PC-3 (cell line): Measurements from ENCODE around the gene MGLL. TPM values are rescaled to one million over a fixed set of nuclear protein-coding genes. Genes with fewer than 3 reads are reported as not detected.

ENCODE experiments used
- ATAC-seq: fragments of 200-7000 bp; cut with Tn5 transposase; 2 replicates; pipeline ENCODE4 v1.9.1; 2020; ENCODE audit warnings: mild to moderate bottlenecking, moderate library complexity
- BruUV-seq: library from RNA; stranded (reverse); fragments of 400-500 nt; replicated peaks from 2 replicates; lab custom pipeline; 2021; lab: Mats Ljungman, UMichigan
- CTCF ChIA-PET: fragments of 300-600 bp; sonication (Branson Sonifier 250); formaldehyde crosslinking; loops from one replicate; lab custom pipeline; 2022; ENCODE audit warnings: antibody characterized with exemption; lab: Charles Lee
- POLR2A ChIA-PET: fragments of 300-600 bp; sonication (Branson Sonifier 250); formaldehyde crosslinking; loops from one replicate; lab custom pipeline; 2022; ENCODE audit warnings: antibody characterized with exemption; ENCODE audit not compliant: unreplicated experiment; lab: Charles Lee
- DNase-seq: peaks from one replicate; pipeline ENCODE4 v3.0.0-alpha.2; 2015
- H2AFZ ChIP-seq: fragments of 300-600 bp; sonication (generic); 2 replicates; pipeline ENCODE4 v1.6.0; 2016; ENCODE audit warnings: antibody characterized with exemption, low read length
- H3F3A ChIP-seq: fragments of 300-600 bp; sonication (generic); one replicate; pipeline ENCODE4 v1.6.0; 2017; ENCODE audit warnings: antibody characterized with exemption, low read length, control low read depth, mild to moderate bottlenecking; ENCODE audit not compliant: unreplicated experiment
- H3K27ac ChIP-seq: fragments of 300-600 bp; sonication (generic); 2 replicates; pipeline ENCODE4 v1.5.1; 2016; ENCODE audit warnings: mild to moderate bottlenecking, low read length
- H3K27me3 ChIP-seq: fragments of 300-600 bp; sonication (generic); 2 replicates; pipeline ENCODE4 v1.6.1; 2016; ENCODE audit warnings: low read length, mixed read lengths
- H3K36me3 ChIP-seq: fragments of 300-600 bp; sonication (generic); 2 replicates; pipeline ENCODE4 v1.6.1; 2016; ENCODE audit warnings: low read depth, mixed run types, low read length, mixed read lengths
- H3K4me1 ChIP-seq: fragments of 300-600 bp; sonication (generic); 2 replicates; pipeline ENCODE4 v1.5.1; 2016; ENCODE audit warnings: low read length; ENCODE audit not compliant: insufficient read depth
- H3K4me2 ChIP-seq: fragments of 300-600 bp; sonication (generic); 2 replicates; pipeline ENCODE4 v1.6.0; 2016; ENCODE audit warnings: low read length
- H3K4me3 ChIP-seq: fragments of 300-600 bp; sonication (generic); 2 replicates; pipeline ENCODE4 v1.5.1; 2016; ENCODE audit warnings: mild to moderate bottlenecking, low read length, mixed read lengths
- H3K79me2 ChIP-seq: fragments of 300-600 bp; sonication (generic); 2 replicates; pipeline ENCODE4 v1.6.1; 2017; ENCODE audit warnings: low read length, mixed read lengths
- H3K9ac ChIP-seq: fragments of 300-600 bp; sonication (generic); 2 replicates; pipeline ENCODE4 v1.6.0; 2016; ENCODE audit warnings: mild to moderate bottlenecking, low read length
- H3K9me2 ChIP-seq: fragments of 300-600 bp; sonication (generic); replicated peaks from 2 replicates; pipeline ENCODE4 v1.6.1; 2016; ENCODE audit warnings: mixed run types, low read length, mixed read lengths
- H3K9me3 ChIP-seq: fragments of 300-600 bp; sonication (generic); 2 replicates; pipeline ENCODE4 v1.6.1; 2016; ENCODE audit warnings: low read length, mixed read lengths
- H4K20me1 ChIP-seq: fragments of 300-600 bp; sonication (generic); 2 replicates; pipeline ENCODE4 v1.6.1; 2016; ENCODE audit warnings: low read length, mixed read lengths
- EZH2 ChIP-seq: fragments of 300-600 bp; sonication (generic); IDR thresholded peaks from one replicate; pipeline ENCODE4 v1.6.1; 2017; ENCODE audit warnings: antibody characterized with exemption, mild to moderate bottlenecking, low read length; ENCODE audit not compliant: unreplicated experiment
- EZH2phosphoT487 ChIP-seq: fragments of 300-600 bp; sonication (generic); IDR thresholded peaks from 2 replicates; pipeline ENCODE4 v1.6.1; 2018; ENCODE audit warnings: mild to moderate bottlenecking, antibody characterized with exemption, low read length, borderline replicate concordance
- intact Hi-C: fragments of 100-400 bp; cut with micrococcal nuclease; formaldehyde crosslinking; loops from 2 replicates; pipeline ENCODE4 v1.9.0; 2023
- total RNA-seq: library from RNA; depleted of rRNA; stranded (reverse); fragments of >200 nt; gene quantifications from 2 replicates; pipeline ENCODE4 v1.2.3, GENCODE V29; 2014
- TF ChIP-seq, protein P1 (sequence below): fragments of 300-600 bp; sonication (generic); conservative IDR thresholded peaks from 2 replicates; pipeline ENCODE4 v1.5.1; 2017; ENCODE audit warnings: antibody characterized with exemption, low read depth, mild to moderate bottlenecking, low read length

The MGLL gene
- total RNA-seq, 1 experiment from 2014 or later, result 38.7 TPM

DNA sequence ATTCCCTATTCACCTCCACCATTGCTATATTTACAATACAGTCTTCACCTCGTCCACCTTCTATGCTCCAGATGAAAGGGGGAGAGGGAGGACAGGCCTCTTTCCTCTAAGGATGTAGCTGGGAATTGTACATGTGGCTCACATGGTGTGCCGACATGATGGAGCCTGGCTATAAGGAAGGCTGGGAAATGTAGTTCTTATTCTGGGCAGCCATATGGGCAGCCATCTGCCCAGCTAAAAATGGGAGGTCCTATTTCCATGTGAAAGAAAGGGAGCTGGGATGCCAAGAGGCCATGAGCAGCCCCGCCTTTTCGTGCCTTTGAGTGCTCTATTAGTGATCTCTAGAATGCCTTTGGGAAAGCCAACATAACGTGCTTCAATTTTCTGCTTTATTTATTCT lies 27.1 kb upstream of the MGLL start:
- H3F3A ChIP-seq, result no peaks in the 10 kb centered on the region
- H3K27me3 ChIP-seq, result no peaks in the 10 kb centered on the region
- ChIA-PET POLR2A (no interaction called here), CTCF (no interaction called here)
- no peaks in the 10 kb centered on the region for H3K4me1 ChIP-seq
- no peaks in the 10 kb centered on the region for H3K79me2 ChIP-seq
- no TSS peak for BruUV-seq
- H3K27ac ChIP-seq, result no peak overlapping the region
- H3K9me3 ChIP-seq, result no peaks in the 10 kb centered on the region
- ATAC-seq (no peak), DNase-seq (no peak)
- H3K9ac ChIP-seq, result no peak overlapping the region
- H3K4me2 ChIP-seq, result no peak overlapping the region
- no peaks in the 10 kb centered on the region for H3K36me3 ChIP-seq
- no peak overlapping the region for H2AFZ ChIP-seq
- H3K9me2 ChIP-seq, result no peaks in the 10 kb centered on the region
- no peak for TF ChIP-seq EZH2phosphoT487
- no peak for TF ChIP-seq EZH2
- TF ChIP-seq, protein P1, sequence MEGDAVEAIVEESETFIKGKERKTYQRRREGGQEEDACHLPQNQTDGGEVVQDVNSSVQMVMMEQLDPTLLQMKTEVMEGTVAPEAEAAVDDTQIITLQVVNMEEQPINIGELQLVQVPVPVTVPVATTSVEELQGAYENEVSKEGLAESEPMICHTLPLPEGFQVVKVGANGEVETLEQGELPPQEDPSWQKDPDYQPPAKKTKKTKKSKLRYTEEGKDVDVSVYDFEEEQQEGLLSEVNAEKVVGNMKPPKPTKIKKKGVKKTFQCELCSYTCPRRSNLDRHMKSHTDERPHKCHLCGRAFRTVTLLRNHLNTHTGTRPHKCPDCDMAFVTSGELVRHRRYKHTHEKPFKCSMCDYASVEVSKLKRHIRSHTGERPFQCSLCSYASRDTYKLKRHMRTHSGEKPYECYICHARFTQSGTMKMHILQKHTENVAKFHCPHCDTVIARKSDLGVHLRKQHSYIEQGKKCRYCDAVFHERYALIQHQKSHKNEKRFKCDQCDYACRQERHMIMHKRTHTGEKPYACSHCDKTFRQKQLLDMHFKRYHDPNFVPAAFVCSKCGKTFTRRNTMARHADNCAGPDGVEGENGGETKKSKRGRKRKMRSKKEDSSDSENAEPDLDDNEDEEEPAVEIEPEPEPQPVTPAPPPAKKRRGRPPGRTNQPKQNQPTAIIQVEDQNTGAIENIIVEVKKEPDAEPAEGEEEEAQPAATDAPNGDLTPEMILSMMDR, result no peak
- H3K4me3 ChIP-seq, result no peak overlapping the region
- intact Hi-C loops, result no loop called here
- no peaks in the 10 kb centered on the region for H4K20me1 ChIP-seq

DNA sequence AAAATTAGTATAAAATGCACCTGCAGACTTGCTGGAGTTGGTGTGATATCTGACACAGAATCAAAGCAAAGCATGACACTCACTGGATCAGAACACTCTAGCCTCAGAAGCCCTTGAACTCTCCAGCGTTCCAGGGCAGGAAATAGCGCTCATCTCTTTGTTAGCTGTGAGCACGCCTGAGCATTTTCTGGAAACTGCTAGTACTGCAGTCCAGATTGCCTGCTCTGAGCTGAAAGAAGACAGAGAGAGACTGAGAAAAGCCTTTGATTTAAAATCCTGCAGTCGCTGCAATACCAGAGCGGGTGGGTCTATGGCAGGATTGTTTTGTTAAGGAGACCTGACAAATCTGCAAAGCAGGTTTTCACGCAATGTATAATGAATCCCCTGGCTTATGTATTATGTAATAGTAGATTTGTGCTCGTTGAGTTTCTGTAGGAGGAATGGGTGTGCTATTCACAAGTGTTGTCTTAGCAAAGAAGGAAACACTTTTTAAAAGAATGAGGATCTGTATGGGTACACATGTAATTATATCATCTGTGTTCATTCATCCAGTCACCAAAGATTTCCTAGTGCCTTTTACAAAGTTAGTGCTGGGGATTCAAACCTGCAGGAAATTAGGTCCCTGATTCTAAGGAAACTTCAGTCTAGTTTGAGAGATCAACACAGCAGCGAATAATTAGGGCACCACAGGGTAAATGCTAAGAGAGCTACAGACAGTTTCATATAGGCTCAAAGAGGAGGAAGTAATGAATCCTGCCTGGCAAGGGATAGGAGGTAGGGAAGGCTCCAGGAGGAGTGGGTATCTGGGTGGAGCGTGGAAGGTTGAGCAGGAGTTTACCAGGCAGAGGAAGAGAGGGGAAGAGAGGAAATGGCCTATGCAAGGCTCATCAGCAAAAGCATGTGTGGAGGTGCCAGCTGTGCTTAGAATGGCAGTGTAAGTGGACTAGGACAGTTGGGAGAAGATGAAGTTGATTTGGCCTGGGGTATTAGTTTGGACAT lies 26.1 kb upstream of the MGLL start:
- Histone ChIP-seq H2AFZ (no peak overlapping the region), H3K4me3 (no peak overlapping the region), H4K20me1 (no peaks in the 10 kb centered on the region), H3K36me3 (no peaks in the 10 kb centered on the region), H3K9ac (no peak overlapping the region), H3K9me3 (no peaks in the 10 kb centered on the region), H3K27ac (no peak overlapping the region), H3F3A (no peaks in the 10 kb centered on the region), H3K4me1 (no peaks in the 10 kb centered on the region), H3K9me2 (no peaks in the 10 kb centered on the region), H3K4me2 (no peak overlapping the region), H3K27me3 (no peaks in the 10 kb centered on the region), H3K79me2 (no peaks in the 10 kb centered on the region)
- POLR2A ChIA-PET, result no interaction called here
- DNase-seq, result no peak
- TF ChIP-seq, protein P1, result no peak
- no peak for TF ChIP-seq EZH2phosphoT487
- TF ChIP-seq EZH2, result no peak
- CTCF ChIA-PET, result no interaction called here
- no TSS peak for BruUV-seq
- intact Hi-C loops, result no loop called here
- ATAC-seq, result no peak

DNA sequence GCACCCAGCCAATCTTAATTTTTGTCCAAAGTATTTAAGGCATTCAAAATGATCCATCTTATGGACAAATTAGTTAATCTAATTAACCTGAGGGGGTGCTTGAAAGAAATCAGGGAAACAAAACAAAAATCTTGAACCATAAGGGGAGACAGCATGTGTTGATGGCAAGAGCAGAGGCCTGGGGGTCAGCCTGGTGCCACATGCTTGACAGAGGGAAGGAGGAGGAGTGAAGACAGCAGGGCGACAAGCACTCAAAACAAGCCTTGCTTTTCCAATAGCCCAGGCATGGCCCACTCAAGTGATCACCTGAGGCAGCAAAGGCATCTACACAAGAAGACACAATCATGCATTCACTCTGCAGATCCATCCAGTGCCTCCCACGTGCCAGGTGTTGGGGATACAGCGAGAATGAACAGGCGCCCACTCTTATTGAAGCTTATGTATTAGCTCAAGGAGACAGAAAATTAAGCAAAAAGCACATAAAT lies 25.0 kb upstream of the MGLL start:
- no peak overlapping the region for H2AFZ ChIP-seq
- POLR2A ChIA-PET, result no interaction called here
- no peak for DNase-seq
- H3K27ac ChIP-seq, result no peak overlapping the region
- no peak for ATAC-seq
- H3K9ac ChIP-seq, result no peak overlapping the region
- TF ChIP-seq EZH2 (no peak), EZH2phosphoT487 (no peak)
- TF ChIP-seq, protein P1, result no peak
- no TSS peak for BruUV-seq
- no peaks in the 10 kb centered on the region for H4K20me1 ChIP-seq
- intact Hi-C loops, result no loop called here
- no peaks in the 10 kb centered on the region for H3K27me3 ChIP-seq
- CTCF ChIA-PET, result no interaction called here
- H3K4me2 ChIP-seq, result no peak overlapping the region
- H3K79me2 ChIP-seq, result no peaks in the 10 kb centered on the region
- H3K9me3 ChIP-seq, result no peaks in the 10 kb centered on the region
- no peaks in the 10 kb centered on the region for H3K4me1 ChIP-seq
- H3K36me3 ChIP-seq, result no peaks in the 10 kb centered on the region
- H3K4me3 ChIP-seq, result no peak overlapping the region
- no peaks in the 10 kb centered on the region for H3K9me2 ChIP-seq
- no peaks in the 10 kb centered on the region for H3F3A ChIP-seq
